Panc1 (cell line): Measurements from ENCODE around the gene DNAJA4. TPM values are rescaled to one million over a fixed set of nuclear protein-coding genes. Genes with fewer than 3 reads are reported as not detected.

Source experiments
- ATAC-seq: fragments of 200-7000 bp; cut with Tn5 transposase; 2 replicates; pipeline ENCODE4 v1.9.1; 2020; ENCODE audit warnings: mild to moderate bottlenecking, moderate library complexity
- BruUV-seq: library from RNA; stranded (reverse); fragments of 400-500 nt; replicated peaks from 2 replicates; lab custom pipeline; 2021; lab: Mats Ljungman, UMichigan
- CTCF ChIA-PET: fragments of 300-600 bp; sonication (Branson Sonifier 250); formaldehyde crosslinking; loops from one replicate; lab custom pipeline; 2022; ENCODE audit warnings: antibody characterized with exemption; lab: Charles Lee
- POLR2A ChIA-PET: fragments of 300-600 bp; sonication (Branson Sonifier 250); formaldehyde crosslinking; loops from one replicate; lab custom pipeline; 2022; ENCODE audit warnings: antibody characterized with exemption; lab: Charles Lee
- DNase-seq: peaks from one replicate; pipeline ENCODE4 v3.0.0-alpha.2; 2010; ENCODE audit warnings: low read depth, low spot score
- H3K27ac ChIP-seq: 2 replicates; pipeline ENCODE4 v1.5.1; 2011; ENCODE audit warnings: mild to moderate bottlenecking, low read length, inconsistent platforms
- H3K27me3 ChIP-seq: fragments of 200-500 bp; sonication (Bioruptor generic); 2 replicates; pipeline ENCODE4 v1.6.0; 2014; ENCODE audit warnings: low read length, inconsistent platforms; ENCODE audit not compliant: control insufficient read depth, insufficient read depth
- H3K36me3 ChIP-seq: fragments of 200-500 bp; sonication (Bioruptor generic); 2 replicates; pipeline ENCODE4 v1.5.1; 2014; ENCODE audit warnings: inconsistent platforms, mild to moderate bottlenecking, low read length, moderate library complexity; ENCODE audit not compliant: control insufficient read depth, insufficient read depth
- H3K4me1 ChIP-seq: 2 replicates; pipeline ENCODE4 v1.5.1; 2011; ENCODE audit warnings: inconsistent platforms, mild to moderate bottlenecking, low read length, moderate library complexity; ENCODE audit not compliant: control insufficient read depth, insufficient read depth
- H3K4me3 ChIP-seq, 2 experiments: 2 replicates each; pipeline ENCODE4 v1.5.1; 2011 to 2012; ENCODE audit warnings: low read depth in 2 of 2, low read length in 2 of 2, mild to moderate bottlenecking in 2 of 2, inconsistent platforms in 1 of 2, moderate library complexity in 1 of 2
- H3K9me3 ChIP-seq: fragments of 200-500 bp; sonication (Bioruptor generic); 2 replicates; pipeline ENCODE4 v1.5.1; 2014; ENCODE audit warnings: low read depth, mild to moderate bottlenecking, inconsistent platforms, low read length, moderate library complexity; ENCODE audit not compliant: control insufficient read depth, insufficient read depth
- POLR2AphosphoS5 ChIP-seq: IDR thresholded peaks from 2 replicates; pipeline ENCODE4 v1.6.1; 2012; ENCODE audit warnings: mild to moderate bottlenecking, low read depth, low read length, moderate library complexity
- REST ChIP-seq, 2 experiments: IDR thresholded peaks; 2 replicates each; pipeline ENCODE4 v1.6.1; 2011 to 2012; ENCODE audit warnings: low read depth in 2 of 2, control low read depth in 1 of 2, low read length in 1 of 2, mild to moderate bottlenecking in 1 of 2, moderate library complexity in 1 of 2; ENCODE audit not compliant: insufficient read depth in 1 of 2
- SIN3A ChIP-seq: IDR thresholded peaks from 2 replicates; pipeline ENCODE4 v1.6.1; 2012; ENCODE audit warnings: low read depth, mild to moderate bottlenecking, low read length, moderate library complexity, borderline replicate concordance; ENCODE audit not compliant: insufficient read depth
- TCF7L2 ChIP-seq: IDR thresholded peaks from 2 replicates; pipeline ENCODE4 v1.6.1; 2011; ENCODE audit warnings: mild to moderate bottlenecking, low read depth, low read length, inconsistent platforms
- in situ Hi-C: cut with HindIII; loops from 2 replicates; pipeline ENCODE4 v1.10.0; 2016; ENCODE audit warnings: low sequenced_read_pairs, low pct_unique_long_range_greater_than_20kb
- intact Hi-C: fragments of 100-400 bp; cut with micrococcal nuclease; formaldehyde crosslinking; loops from one replicate; pipeline ENCODE4 v1.10.0; 2022; ENCODE audit not compliant: unreplicated experiment
- total RNA-seq: library from RNA; stranded (reverse); gene quantifications from one replicate; pipeline ENCODE4 v1.2.1, GENCODE V29; 2021; ENCODE audit not compliant: unreplicated experiment
- TF ChIP-seq, protein P1 (sequence below): fragments of 450-650 bp; IDR thresholded peaks from 2 replicates; pipeline ENCODE4 v1.5.1; 2017; ENCODE audit warnings: mild to moderate bottlenecking

The DNAJA4 gene
- total RNA-seq, 1 experiment from 2014 or later = 11.1 TPM

DNA sequence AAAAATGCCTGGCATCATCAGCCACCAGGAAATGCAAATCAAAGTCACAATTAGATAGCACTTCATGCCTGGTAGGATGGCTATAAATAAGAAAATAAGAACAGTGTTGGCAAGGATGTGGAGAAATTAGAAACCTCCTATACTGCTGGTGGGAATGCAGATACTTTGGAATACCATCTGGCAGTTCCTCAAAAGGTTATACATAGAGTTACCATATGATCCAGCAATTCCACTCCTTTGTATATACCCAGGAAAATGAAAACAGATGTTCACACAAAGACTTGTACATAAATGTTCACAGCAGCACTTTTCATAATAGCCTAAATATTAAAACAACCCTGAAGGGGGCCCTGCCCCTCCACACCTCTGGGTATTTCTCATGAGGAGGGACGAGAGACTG is 43.6 kb upstream of the DNAJA4 start:
- Histone ChIP-seq H3K27me3 (no peaks in the 10 kb centered on the region), H3K36me3 (no peaks in the 10 kb centered on the region), H3K4me3 (no peak overlapping the region), H3K4me1 (peaks cover 26% of the 10 kb centered on the region), H3K27ac (no peak overlapping the region), H3K9me3 (no peaks in the 10 kb centered on the region)
- no peak for DNase-seq
- ChIA-PET CTCF (no interaction called here), POLR2A (no interaction called here)
- intact Hi-C loops = no loop called here
- TF ChIP-seq POLR2AphosphoS5 (no peak), SIN3A (no peak), TCF7L2 (no peak), REST (IDR thresholded peaks at IDR 0.05; ENCODE audit: insufficient read depth in 1 of 2, low read depth in 2 of 2, low read length in 1 of 2) (no peak)
- TF ChIP-seq, protein P1, sequence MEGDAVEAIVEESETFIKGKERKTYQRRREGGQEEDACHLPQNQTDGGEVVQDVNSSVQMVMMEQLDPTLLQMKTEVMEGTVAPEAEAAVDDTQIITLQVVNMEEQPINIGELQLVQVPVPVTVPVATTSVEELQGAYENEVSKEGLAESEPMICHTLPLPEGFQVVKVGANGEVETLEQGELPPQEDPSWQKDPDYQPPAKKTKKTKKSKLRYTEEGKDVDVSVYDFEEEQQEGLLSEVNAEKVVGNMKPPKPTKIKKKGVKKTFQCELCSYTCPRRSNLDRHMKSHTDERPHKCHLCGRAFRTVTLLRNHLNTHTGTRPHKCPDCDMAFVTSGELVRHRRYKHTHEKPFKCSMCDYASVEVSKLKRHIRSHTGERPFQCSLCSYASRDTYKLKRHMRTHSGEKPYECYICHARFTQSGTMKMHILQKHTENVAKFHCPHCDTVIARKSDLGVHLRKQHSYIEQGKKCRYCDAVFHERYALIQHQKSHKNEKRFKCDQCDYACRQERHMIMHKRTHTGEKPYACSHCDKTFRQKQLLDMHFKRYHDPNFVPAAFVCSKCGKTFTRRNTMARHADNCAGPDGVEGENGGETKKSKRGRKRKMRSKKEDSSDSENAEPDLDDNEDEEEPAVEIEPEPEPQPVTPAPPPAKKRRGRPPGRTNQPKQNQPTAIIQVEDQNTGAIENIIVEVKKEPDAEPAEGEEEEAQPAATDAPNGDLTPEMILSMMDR = no peak
- ATAC-seq = no peak
- no TSS peak for BruUV-seq
- in situ Hi-C loops = no loop called here

- POLR2A ChIA-PET = interaction anchor here (0.7 kb wide), 1 partner anchor 111 kb away, joined by 3 read pairs; no protein-coding TSS in a partner anchor
- CTCF ChIA-PET = no interaction called here
- Histone ChIP-seq H3K4me1 (peaks cover 9% of the 10 kb centered on the region; the same call in 1 of the 2 replicates), H3K36me3 (no peaks in the 10 kb centered on the region), H3K9me3 (no peaks in the 10 kb centered on the region), H3K27me3 (no peaks in the 10 kb centered on the region), H3K27ac (no peak overlapping the region), H3K4me3 (no peak overlapping the region)
- TF ChIP-seq POLR2AphosphoS5 (no peak), REST (IDR thresholded peaks at IDR 0.05; ENCODE audit: insufficient read depth in 1 of 2, low read depth in 2 of 2, low read length in 1 of 2) (no peak), TCF7L2 (no peak), SIN3A (no peak)
- TF ChIP-seq, protein P1 = no peak
- ATAC-seq = no peak
- intact Hi-C loops (no loop called here), in situ Hi-C loops (no loop called here)
- no TSS peak for BruUV-seq
- DNase-seq = no peak
These were observed 41.5 kb upstream of the DNAJA4 start for GRCh38 chr15:78222745-78223395.
